ENCODE results near the gene MPP2.
"Not testable (repeated sequence)": the region's sequence is repeated elsewhere in the genome, so short reads cannot be mapped to it uniquely, and the experiment has no call there.

MPP2 gene

DNA sequence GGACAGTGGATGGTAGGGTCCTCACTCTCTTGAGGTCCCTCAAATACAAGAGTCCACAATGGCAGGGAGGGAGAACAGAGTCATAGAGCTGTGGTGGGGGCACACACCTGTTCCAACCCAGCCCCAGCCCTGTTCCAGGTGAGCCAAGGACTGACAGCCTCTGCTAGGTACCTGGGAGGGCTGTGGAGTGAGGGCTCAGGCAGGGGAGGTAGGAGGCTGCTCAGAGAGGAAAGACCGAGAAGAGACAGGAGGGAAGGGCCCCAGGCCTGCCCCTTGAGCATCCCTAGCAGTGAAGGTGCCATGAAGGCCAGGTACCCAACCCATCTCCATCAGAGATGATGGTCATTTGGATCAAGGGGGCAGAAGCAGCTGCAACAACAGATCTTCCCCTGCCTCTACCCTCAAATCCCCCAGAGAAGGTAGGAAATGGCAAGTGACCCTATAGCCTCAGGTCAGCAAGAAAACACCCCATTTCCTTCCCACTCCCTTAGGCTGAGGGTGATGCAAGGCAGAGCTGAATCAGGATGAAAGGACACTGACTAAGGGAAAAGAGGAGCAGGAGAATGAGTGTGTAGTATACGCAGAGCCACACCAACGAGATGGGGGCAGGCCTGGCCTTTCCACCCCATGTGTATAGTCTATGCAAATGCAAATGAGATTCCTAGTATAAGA, 31.7 kb downstream of the MPP2 start:
- TF ChIP-seq, protein P1, sequence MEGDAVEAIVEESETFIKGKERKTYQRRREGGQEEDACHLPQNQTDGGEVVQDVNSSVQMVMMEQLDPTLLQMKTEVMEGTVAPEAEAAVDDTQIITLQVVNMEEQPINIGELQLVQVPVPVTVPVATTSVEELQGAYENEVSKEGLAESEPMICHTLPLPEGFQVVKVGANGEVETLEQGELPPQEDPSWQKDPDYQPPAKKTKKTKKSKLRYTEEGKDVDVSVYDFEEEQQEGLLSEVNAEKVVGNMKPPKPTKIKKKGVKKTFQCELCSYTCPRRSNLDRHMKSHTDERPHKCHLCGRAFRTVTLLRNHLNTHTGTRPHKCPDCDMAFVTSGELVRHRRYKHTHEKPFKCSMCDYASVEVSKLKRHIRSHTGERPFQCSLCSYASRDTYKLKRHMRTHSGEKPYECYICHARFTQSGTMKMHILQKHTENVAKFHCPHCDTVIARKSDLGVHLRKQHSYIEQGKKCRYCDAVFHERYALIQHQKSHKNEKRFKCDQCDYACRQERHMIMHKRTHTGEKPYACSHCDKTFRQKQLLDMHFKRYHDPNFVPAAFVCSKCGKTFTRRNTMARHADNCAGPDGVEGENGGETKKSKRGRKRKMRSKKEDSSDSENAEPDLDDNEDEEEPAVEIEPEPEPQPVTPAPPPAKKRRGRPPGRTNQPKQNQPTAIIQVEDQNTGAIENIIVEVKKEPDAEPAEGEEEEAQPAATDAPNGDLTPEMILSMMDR (IDR thresholded peaks at IDR 0.05; ENCODE audit: control insufficient read depth, extremely low read depth, insufficient read depth), result no peak
- DNase-seq (ENCODE audit: low read depth), result no peak
- H3K4me3 ChIP-seq (ENCODE audit: low read depth, low read length), result no peak overlapping the region

DNA sequence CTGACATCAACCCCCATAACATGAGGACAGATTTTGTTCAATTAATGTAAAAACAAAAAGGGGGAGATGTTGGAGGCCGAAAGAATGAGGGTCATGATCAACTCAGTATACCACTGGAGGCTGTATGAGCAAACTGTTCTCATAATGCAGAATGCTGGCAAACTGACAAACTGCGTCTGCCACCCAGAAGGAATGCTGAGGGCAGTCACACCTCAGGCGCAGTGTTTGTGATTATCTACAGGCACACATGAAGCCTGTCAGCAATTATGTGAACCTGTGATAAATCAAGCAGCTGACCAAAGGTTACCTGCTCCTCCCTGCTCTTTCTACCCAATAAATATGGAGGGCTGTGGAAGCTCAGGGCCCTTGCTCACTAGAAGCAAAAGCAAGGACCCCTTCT, 33.0 kb downstream of the MPP2 start:
- TF ChIP-seq, protein P1 (IDR thresholded peaks at IDR 0.05; ENCODE audit: control insufficient read depth, extremely low read depth, insufficient read depth), result no peak
- DNase-seq (ENCODE audit: low read depth), result no peak

DNA sequence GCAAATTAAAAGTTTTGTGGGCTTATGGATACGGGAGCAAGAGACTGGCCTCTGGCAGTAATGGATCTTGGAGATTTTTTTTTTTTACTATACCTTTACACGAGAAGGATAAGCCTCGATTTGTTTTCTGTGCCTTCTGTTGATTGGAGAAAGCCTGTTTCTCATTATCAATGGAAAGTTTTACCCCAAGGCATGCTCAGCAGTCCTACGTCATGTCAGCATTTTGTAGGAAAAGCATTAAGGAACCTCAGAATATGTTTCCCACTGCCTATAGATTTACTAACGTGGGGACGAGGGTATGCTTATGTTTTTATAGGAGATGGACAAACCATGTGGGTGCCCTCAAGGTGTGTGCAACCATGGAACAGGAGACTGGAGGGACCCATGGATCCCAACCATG, 33.5 kb downstream of the MPP2 start:
- TF ChIP-seq, protein P1 (IDR thresholded peaks at IDR 0.05; ENCODE audit: control insufficient read depth, extremely low read depth, insufficient read depth), result no peak
- H3K4me3 ChIP-seq (ENCODE audit: low read depth, low read length), result no peak overlapping the region
- no peak for DNase-seq (ENCODE audit: low read depth)

More for the DNA sequence above, 33.0 kb downstream of the MPP2 start:
- no peak overlapping the region for H3K4me3 ChIP-seq (ENCODE audit: low read depth, low read length)

DNA sequence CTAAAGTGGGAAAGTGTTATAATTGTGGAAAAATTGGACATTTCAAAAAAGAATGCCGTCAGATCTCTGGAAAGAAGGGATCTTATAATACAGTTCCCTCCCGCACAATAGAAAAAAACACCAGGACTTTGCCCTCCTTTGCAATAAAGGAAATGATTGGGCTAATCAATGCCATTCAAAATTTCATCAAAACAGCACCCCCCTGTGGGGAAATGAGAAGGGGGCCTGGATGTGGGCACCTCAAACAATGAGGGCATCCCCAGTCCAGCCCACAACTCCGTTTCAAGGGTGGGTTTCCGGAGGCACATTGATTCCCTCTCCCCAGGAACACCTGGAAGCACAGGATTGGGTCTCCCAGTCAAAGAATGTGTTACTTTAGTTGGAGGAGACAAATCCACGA, 34.2 kb downstream of the MPP2 start:
- H3K4me3 ChIP-seq (ENCODE audit: low read depth, low read length), result no peak overlapping the region
- TF ChIP-seq, protein P1 (IDR thresholded peaks at IDR 0.05; ENCODE audit: control insufficient read depth, extremely low read depth, insufficient read depth), result no peak
- no peak for DNase-seq (ENCODE audit: low read depth)

DNA sequence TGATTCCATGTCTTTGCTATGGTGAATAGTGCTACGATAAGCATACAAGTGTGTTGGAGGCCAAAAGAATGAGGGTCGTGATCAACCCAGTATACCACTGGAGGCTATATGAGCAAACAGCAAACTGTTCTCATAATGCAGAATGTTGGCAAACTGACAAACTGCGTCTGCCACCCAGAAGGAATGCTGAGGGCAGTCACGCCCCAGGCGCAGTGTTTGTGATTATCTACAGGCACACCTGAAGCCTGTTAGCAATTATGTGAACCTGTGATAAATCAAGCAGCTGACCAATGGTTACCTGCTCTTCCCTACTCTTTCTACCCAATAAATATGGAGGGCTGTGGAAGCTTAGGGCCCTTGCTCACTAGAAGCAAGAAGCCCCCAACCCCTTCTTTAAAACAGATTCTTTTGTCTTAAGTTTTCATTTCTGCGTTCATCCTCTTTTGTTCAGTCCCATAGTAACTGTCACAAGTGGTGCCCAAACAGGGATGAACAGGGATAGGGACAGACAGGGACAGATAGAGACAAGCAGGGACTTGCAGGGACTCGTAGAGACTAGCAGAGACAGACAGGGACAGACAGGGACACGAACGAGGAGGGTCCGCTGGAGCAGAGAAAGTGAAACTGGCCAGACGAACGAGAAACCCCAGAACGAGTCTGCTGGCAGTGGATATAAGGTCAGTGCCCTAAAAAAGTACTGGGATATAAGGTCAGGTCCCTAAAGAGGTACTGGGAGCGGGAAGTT, 35.2 kb downstream of the MPP2 start:
- no peak overlapping the region for H3K4me3 ChIP-seq (ENCODE audit: low read depth, low read length)
- TF ChIP-seq, protein P1 (IDR thresholded peaks at IDR 0.05; ENCODE audit: control insufficient read depth, extremely low read depth, insufficient read depth), result no peak
- DNase-seq (ENCODE audit: low read depth), result no peak

DNA sequence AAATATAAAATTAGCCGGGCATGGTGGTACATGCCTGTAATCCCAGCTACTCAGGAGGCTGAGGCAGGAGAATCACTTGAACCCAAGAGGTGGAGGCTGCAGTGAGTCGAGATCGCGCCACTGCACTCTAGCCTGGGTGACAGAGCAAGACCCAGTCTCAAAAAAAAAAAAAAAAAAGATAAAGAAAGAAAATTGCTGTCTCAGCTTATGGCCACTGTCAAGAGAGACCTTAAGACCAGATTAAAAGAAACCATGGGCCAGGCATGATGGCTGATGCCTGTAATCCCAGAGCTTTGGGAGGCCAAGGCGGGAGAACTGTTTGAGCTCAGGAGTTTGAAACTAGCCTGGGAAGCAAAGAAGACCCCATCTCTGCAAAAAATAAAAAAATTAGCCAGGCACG, 38.3 kb downstream of the MPP2 start:
- H3K4me3 ChIP-seq (ENCODE audit: low read depth, low read length); DNase-seq (ENCODE audit: low read depth): not testable (repeated sequence)

DNA sequence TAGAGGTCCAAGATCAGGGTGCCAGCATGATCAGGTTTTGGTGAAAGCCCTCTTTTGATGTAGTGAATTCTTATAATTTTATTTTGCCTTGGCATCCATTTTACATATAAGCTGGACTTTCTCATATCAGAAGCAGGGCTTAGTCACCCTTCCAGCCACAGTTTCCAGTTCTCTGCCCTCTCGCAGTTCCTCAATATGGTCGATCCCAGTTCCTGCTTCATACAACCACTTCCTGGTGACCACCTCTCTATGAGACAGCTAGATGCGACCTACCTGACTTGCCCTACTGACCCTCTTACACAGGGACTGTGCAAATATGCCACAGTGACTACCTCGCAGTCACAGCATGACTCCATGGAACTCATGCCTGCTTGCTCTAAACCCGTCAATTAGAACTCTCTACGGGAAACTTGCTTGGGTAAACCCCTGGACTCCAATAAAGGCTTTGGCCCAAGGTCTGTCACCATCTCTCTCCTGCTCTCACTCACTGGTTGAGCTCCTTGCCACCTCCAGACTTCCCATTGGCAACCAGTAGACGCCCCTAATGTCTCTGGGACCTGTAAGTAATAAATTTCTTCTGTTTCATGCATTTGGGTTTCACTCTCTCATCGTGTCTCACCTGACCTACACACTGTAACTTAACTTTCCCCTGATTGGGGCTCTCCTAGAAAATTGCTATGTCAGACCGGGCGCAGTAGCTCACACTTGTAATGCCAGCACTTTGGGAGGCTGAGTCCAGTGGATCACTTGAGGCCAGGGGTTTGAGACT, 38.9 kb downstream of the MPP2 start:
- no peak overlapping the region for H3K4me3 ChIP-seq (ENCODE audit: low read depth, low read length)
- TF ChIP-seq, protein P1 (IDR thresholded peaks at IDR 0.05; ENCODE audit: control insufficient read depth, extremely low read depth, insufficient read depth), result no peak
- no peak for DNase-seq (ENCODE audit: low read depth)
